Activated CD8-positive, alpha-beta memory T cell treated with anti-CD3 and anti-CD28 coated beads, Interleukin-2, amount 50 U/mL, for 24 hours (primary cell): ENCODE results near the gene RAB9A.
"Not testable (repeated sequence)": the region's sequence is repeated elsewhere in the genome, so short reads cannot be mapped to it uniquely, and the experiment has no call there.

Experiments used
- DNase-seq: peaks from one replicate; pipeline ENCODE4 v3.0.0-alpha.2; 2020; ENCODE audit errors: extremely low read depth

Gene RAB9A

GRCh38 chrX:13700380-13700779 is 11.5 kb downstream of the RAB9A start:
- no peak for DNase-seq

DNA sequence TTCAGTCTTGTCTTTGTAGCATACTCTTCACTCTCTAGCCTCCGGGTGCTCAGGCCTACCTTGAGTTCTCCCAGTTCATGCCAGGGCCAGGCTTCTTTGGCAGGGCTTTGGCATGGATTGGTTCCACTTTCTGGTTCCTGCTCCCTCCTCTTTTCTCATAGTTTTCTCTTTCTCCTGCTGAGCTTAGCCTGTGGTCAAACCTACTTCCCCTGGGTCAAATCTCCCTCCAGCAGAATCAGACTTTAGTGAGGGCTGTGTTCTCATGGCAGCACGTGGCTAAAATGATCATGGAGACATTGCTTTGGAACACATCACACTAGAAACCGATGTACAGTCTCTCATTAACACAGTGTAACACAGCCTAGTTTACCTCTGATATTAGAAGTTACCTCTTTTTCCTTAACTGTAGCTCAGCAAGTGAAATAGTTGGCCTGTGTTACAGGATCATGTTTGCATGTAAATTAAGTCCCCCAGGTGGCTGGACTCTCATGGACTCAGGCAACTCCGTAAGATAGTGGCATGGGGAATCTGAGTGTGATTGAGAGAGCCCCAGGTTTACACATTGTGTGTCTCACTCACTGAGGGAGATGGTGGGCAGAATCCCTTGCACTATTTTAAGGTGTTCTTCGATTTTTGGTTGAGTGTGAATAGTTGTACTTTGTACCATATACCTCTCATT is 13.3 kb downstream of the RAB9A start:
- DNase-seq, result no peak

GRCh38 chrX:13703135-13703534 is 14.2 kb downstream of the RAB9A start:
- DNase-seq, result no peak

DNA sequence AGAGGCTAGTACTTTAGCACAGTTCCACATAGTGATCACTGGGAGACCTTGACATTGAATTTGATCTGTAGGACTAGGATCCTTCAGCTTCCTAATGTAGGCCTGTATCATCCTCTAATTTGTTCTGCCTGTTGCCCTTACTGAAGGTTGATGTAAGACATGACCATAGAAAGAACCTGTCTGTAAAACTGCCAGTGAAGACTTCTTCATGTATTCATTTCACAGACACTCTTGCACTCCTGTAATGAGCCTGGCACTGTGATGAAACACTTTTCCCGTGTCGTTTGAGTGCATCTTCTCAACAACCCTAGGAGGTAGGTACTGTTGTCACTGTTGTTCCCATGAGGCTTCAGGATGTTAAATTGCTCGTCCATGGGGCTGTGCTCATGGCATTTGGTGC is 14.7 kb downstream of the RAB9A start:
- no peak for DNase-seq

DNA sequence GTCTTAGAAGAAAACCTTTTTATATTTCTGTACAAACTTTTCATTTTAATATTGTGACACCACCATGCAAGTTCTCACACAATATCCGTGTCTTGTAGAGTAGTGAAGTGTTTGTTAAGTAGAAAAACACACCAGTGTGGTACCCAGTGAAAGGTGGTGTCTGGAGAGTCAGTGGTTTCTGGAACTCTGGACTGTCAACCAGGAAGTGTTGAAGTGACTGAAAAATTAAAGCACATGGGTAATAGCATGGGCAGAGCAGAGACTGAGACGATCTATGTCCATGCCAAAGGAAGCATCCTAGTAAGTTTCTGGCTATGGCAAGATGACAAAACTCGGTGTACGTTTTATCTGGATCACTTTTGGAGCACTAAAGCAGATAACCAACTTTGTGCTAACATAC is 22.2 kb downstream of the RAB9A start:
- DNase-seq, result no peak

DNA sequence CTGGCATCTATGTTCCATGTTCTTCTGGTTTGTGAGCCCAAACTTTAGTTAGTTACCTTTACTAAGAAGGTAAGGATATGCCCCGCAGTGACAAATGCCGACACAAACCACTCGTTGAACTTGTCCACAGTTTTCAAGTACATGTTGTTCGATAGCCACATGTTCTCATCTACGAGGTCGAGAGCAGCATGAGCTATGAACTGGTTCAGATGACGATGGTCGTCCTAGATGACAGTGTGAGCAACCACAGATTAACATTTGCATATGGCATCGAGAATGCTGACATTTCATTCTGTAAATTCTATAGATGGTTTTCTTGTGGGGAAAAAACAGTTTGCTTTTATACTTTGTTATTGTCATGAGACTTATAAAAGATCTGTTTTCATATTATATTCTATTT is 27.5 kb downstream of the RAB9A start:
- no peak for DNase-seq

DNA sequence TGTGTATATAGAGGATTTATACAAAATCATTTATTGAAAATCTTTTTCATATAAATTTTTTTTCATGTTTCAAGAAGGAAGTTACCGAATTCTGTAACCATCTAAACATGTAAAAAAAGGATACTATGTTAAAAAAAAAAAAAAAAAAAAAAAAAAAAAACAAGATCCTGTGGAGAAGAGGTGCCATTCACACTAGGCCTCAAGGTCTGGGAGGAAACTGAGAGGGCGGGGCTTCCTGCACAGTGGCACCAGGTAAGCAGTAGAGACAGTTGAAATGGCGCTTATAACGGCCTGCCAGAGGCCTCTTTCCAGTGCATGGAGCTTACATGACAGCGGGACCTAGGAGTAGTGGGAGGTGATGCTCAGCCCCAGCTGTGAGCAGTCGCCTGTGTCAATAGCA is 28.0 kb downstream of the RAB9A start:
- DNase-seq, result no peak

DNA sequence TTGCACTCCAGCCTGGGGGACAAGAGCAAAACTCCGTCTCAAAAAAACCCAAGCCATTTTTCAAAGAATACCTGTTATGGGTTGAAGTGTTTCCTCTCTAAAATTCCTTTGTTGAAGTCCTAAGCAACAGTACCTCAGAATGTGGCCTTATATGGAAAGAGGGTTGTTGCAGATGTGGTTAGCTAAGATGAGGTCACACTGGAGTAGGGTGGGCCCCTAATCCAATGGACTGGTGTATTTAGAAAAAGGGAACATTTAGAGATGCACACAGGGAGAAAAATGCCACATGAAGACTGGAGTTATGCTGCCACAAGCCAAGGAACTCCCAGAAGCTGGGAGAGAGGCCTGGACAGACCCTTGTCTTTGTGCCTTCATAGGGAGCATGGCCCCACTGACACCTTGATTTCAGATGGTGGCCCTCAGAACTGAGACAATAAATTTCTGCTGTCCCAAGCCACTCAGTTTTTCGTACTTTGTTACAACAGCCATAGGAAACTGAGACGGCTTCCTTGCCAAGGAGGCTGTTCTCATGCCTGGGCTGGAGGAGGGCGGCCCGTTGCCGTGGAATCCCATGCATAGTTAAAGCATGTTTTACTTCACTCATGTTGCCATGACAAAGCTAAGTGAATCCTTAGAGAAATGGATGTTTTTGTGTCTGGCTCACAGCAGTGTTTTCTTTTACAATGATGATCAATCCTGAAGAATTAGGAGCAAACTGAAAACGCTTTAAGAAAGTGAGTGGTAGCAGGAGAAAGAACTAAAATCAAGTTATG is 29.0 kb downstream of the RAB9A start:
- DNase-seq, result no peak

- no peak for DNase-seq
Observed at GRCh38 chrX:13719192-13719856, 30.4 kb downstream of the RAB9A start.

- DNase-seq, result no peak
Observed at GRCh38 chrX:13721371-13721770, 32.4 kb downstream of the RAB9A start.

- no peak for DNase-seq
Observed at GRCh38 chrX:13721819-13722519, 33.0 kb downstream of the RAB9A start.

DNA sequence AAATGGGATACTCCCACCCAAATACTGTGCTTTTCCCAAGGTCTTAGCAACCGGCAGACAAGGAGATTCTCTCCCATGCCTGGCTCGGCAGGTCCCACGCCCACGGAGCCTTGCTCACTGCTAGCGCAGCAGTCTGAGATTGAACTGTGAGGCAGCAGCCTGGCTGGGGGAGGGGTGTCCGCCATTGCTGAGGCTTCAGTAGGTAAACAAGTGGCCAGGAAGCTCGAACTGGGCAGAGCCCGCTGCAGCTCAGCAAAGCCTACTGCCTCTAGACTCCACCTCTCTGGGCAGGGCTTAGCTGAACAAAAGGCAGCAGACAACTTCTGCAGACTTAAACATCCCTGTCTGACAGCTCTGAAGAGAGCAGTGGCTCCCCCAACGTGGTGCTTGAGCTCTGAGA is 36.0 kb downstream of the RAB9A start:
- DNase-seq, result not testable (repeated sequence)

DNA sequence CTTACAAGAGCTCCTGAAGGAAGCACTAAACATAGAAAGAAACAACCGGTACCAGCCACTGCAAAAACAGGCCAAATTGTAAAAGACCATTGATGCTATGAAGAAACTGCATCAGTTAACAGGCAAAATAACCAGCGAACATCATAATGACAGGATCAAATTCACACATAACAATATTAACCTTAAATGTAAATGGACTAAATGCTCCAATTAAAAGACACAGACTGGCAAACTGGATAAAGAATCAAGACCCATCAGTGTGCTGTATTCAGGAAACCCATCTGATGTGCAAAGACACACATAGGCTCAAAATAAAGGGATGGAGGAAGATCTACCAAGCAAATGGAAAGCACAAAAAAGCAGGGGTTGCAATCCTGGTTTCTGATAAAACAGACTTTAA is 37.7 kb downstream of the RAB9A start:
- DNase-seq, result not testable (repeated sequence)

DNA sequence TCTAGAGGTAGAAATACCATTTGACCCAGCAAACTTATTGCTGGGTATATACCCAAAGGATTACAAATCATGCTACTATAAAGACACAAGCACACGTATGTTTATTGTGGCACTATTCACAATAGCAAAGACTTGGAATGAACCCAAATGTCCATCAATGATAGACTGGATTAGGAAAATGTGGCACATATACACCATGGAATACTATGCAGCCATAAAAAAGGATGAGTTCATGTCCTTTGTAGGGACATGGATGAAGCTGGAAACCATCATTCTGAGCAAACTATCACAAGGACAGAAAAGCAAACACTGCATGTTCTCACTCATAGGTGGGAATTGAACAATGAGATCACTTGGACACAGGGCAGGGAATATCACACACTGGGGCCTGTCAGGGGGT is 41.6 kb downstream of the RAB9A start:
- not testable (repeated sequence) for DNase-seq

DNA sequence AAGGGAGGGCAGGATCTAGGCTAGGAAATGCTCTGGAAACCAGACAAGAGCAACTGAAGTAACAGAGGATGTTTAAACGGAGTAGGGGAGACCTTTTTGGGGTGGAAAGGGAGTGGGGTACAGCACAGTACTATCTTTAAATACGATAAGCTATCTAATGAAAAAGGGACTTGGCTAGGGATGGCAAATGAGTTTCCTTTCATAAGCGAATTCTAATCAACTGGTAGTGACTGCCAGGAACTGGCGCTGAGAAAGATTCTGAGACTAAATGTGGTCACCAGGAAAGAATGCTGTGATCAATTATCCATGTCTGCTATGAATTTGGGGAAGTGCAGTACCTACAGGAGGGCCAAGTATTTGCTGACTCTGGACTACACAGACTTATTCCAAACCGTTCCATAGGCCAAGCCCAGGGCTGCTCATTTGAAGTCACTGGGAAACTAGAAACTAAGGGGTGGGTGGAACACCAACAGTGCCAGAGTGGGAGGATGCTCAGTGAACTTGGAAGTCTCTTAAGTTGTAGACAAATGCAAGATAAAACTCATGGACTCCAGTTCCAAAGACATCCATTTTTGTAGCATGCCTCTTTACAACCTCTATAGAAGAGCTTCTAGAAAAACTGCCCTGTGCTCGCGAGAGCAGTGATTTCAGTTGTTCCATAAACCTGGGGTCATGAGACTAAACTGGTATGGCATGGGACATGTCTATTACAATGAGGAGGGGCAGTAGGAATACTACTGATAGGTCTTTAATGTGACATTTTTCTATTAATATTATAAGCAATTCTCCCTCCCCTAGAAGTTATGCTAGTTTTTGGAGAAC is 43.5 kb downstream of the RAB9A start:
- no peak for DNase-seq

- DNase-seq, result no peak
Observed at GRCh38 chrX:13733506-13733905, 44.6 kb downstream of the RAB9A start.

DNA sequence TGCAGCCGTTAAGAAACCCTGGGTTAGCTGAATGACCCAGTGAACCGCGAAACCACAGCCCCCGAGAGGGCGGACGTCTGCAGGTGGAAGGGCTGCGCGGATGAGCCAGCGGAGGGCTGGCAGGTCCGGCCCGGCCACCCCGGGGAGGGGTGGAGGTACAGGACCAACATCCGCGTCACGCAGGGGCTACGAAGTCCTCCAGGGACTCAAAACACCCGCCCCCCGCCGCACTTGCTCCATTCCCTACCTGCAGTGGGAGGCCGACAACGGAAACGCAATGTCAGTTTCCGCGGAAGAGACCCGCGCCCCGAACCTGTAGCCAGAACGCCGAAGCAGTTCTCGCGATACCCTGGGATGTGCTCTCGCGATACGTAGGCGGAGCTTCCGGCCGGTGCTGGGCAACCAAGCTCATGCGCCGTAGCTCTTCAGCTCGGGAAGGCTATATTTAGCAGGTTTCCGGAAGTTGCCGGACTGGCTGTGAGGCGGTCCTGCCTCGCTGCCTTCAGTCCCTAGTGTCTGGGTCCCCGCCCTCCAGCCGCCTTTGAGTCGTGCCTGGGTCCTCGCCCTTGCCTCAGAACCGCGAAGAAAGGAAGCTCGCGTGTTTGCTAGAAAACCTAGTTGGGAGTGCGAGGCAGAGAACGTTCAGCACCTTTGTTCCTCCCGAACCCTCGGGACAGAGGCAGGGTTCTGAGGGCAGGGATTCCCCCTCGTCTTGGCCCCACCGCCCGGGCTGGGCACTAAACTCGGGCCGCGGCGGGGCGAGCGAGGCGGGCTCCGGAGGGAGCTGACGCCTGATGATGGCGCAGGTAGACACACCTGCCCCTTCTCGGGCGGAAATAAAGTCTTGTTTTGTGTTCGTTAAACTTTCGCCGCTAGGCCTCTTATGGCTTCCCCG is 45.6 kb downstream of the RAB9A start, which contains the start of the genes OFD1 and TRAPPC2:
TSS of gene OFD1 (plus strand) at position 471 of the 895 bp plus-strand sequence. CDS start at position 795, 324 bp downstream.
TSS of gene TRAPPC2 (minus strand) at position 343 of the 895 bp plus-strand sequence. CDS start 14,657 bp downstream, outside the sequence.
- DNase-seq, result peak; percentile 71

- DNase-seq, result no peak
Observed at GRCh38 chrX:13741695-13742094, 52.8 kb downstream of the RAB9A start.

DNA sequence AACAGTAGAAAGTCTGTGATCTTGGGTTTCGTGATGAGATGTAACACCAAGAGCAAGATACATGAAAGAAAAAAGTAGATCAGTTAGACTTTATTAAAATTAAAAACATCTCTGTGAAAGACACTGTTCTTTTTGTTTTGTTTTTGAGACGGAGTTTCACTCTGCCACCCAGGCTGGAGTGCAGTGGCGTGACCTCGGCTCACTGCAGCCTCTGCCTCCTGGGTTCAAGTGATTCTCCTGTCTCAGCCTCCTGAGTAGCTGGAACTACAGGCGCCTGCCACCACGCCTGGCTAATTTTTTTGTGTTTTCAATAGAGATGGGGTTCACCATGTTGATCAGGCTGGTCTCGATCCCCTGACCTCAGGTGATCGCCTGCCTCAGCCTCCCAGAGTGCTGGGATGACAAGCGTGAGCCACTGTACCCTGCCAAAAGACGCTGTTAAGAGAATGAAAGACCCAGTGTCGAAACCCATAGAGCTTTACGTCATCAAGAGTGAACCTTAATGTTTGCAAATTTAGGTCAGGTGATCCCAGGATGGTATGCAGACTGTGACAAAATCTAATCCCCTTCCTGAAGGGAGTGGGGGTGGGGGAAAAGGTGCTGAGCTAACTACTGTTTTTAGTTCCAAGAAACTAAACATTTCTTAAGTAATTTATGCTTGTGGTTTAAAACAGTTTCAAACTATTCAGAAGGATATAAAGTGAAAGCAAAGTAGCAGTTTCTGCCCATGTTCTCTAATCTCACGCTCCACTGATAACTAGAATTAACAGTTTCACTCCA is 53.7 kb downstream of the RAB9A start:
- DNase-seq, result no peak
